ENCODE measurements around the gene RPTOR.

- TF ChIP-seq OSR1 (CRISPR knock-in tag; IDR thresholded peaks at IDR 0.05) = no peak
- TF ChIP-seq, protein P1, sequence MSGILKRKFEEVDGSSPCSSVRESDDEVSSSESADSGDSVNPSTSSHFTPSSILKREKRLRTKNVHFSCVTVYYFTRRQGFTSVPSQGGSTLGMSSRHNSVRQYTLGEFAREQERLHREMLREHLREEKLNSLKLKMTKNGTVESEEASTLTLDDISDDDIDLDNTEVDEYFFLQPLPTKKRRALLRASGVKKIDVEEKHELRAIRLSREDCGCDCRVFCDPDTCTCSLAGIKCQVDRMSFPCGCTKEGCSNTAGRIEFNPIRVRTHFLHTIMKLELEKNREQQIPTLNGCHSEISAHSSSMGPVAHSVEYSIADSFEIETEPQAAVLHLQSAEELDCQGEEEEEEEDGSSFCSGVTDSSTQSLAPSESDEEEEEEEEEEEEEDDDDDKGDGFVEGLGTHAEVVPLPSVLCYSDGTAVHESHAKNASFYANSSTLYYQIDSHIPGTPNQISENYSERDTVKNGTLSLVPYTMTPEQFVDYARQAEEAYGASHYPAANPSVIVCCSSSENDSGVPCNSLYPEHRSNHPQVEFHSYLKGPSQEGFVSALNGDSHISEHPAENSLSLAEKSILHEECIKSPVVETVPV (CRISPR knock-in tag; IDR thresholded peaks at IDR 0.05) = no peak
- no peak for TF ChIP-seq PATZ1 (CRISPR knock-in tag; IDR thresholded peaks at IDR 0.05; ENCODE audit: borderline replicate concordance)
- no peak for TF ChIP-seq RARB (CRISPR knock-in tag; IDR thresholded peaks at IDR 0.05)
- no peak for TF ChIP-seq ZNF70 (CRISPR knock-in tag; IDR thresholded peaks at IDR 0.05)
- no peak for TF ChIP-seq ESRRG (CRISPR knock-in tag; IDR thresholded peaks at IDR 0.05)
Observed at GRCh38 chr17:80913928-80914821, 369.5 kb downstream of the RPTOR start.

Measured in SK-N-SH treated with all-trans-retinoic acid at 6 μM for 48 hours (cell line).